GM18505 (cell line): Measurements from ENCODE around the gene EIPR1.

Experiments
- ATAC-seq: cut with Tn5 transposase; IDR thresholded peaks from one replicate; pipeline ENCODE4 v1.9.1; 2021; ENCODE audit not compliant: unreplicated experiment
- POLR2A ChIP-seq: IDR thresholded peaks from 4 replicates; pipeline ENCODE4 v1.6.1; 2011; ENCODE audit warnings: borderline replicate concordance; ENCODE audit not compliant: insufficient read depth, insufficient read length; ENCODE audit errors: extremely low read depth

Gene EIPR1

GRCh38 chr2:3338340-3338739 is 39.3 kb downstream of the EIPR1 start:
- no peak for TF ChIP-seq POLR2A
- no peak for ATAC-seq

- no peak for TF ChIP-seq POLR2A
- ATAC-seq = no peak
Measured at GRCh38 chr2:3336844-3337243, 40.8 kb downstream of the EIPR1 start.

GRCh38 chr2:3334392-3335345 is 42.9 kb downstream of the EIPR1 start:
- no peak for ATAC-seq
- no peak for TF ChIP-seq POLR2A

- no peak for ATAC-seq
Measured at GRCh38 chr2:3332133-3332532, 45.5 kb downstream of the EIPR1 start.

GRCh38 chr2:3329491-3329890 is 48.1 kb downstream of the EIPR1 start:
- TF ChIP-seq POLR2A = no peak
- ATAC-seq = no peak

More at GRCh38 chr2:3332133-3332532, 45.5 kb downstream of the EIPR1 start:
- no peak for TF ChIP-seq POLR2A

GRCh38 chr2:3326871-3327270 is 50.7 kb downstream of the EIPR1 start:
- TF ChIP-seq POLR2A = no peak
- ATAC-seq = no peak

GRCh38 chr2:3326182-3326537 is 51.5 kb downstream of the EIPR1 start:
- no peak for ATAC-seq

GRCh38 chr2:3325458-3326181 is 52.0 kb downstream of the EIPR1 start:
- no peak for ATAC-seq
- TF ChIP-seq POLR2A = no peak

More at GRCh38 chr2:3326182-3326537, 51.5 kb downstream of the EIPR1 start:
- no peak for TF ChIP-seq POLR2A

- no peak for TF ChIP-seq POLR2A
- no peak for ATAC-seq
Measured at GRCh38 chr2:3324404-3325281, 53.0 kb downstream of the EIPR1 start.

GRCh38 chr2:3324036-3324386 is 53.6 kb downstream of the EIPR1 start:
- ATAC-seq = no peak
- no peak for TF ChIP-seq POLR2A

GRCh38 chr2:3323360-3324035 is 54.1 kb downstream of the EIPR1 start:
- no peak for TF ChIP-seq POLR2A
- no peak for ATAC-seq

GRCh38 chr2:3322311-3322970 is 55.2 kb downstream of the EIPR1 start:
- no peak for ATAC-seq
- no peak for TF ChIP-seq POLR2A
